ENCODE measurements around the gene DGKI.

GRCh38 chr7:137343281-137343841 is 503.4 kb downstream of the DGKI start, which contains the start of gene PTN:
- TF ChIP-seq GATA2 (IDR thresholded peaks at IDR 0.05; ENCODE audit: low read depth, low read length), result no peak
- TF ChIP-seq GATA3 (IDR thresholded peaks at IDR 0.05; ENCODE audit: low read depth, low read length), result no peak

Measured in SH-SY5Y (cell line).